HCT116 (cell line): ENCODE measurements around the gene STK35.

Experiments used
- CEBPB ChIP-seq: IDR thresholded peaks from 2 replicates; pipeline ENCODE4 v1.6.1; 2012; ENCODE audit warnings: low read depth
- ELF1 ChIP-seq: IDR thresholded peaks from 2 replicates; pipeline ENCODE4 v1.6.1; 2012; ENCODE audit warnings: low read depth, borderline replicate concordance
- MAX ChIP-seq: IDR thresholded peaks from 2 replicates; pipeline ENCODE4 v1.6.1; 2012
- POLR2A ChIP-seq: IDR thresholded peaks from 2 replicates; pipeline ENCODE4 v1.7.0; 2011; ENCODE audit warnings: borderline replicate concordance; ENCODE audit not compliant: insufficient read depth, insufficient read length; ENCODE audit errors: extremely low read depth
- POLR2AphosphoS5 ChIP-seq: IDR thresholded peaks from 2 replicates; pipeline ENCODE4 v1.6.1; 2011; ENCODE audit warnings: mild to moderate bottlenecking, low read depth, low read length, moderate library complexity
- RAD21 ChIP-seq: IDR thresholded peaks from 2 replicates; pipeline ENCODE4 v1.6.1; 2012; ENCODE audit warnings: low read depth, mild to moderate bottlenecking
- YY1 ChIP-seq: IDR thresholded peaks from 2 replicates; pipeline ENCODE4 v1.6.1; 2011; ENCODE audit warnings: low read length, low read depth, moderate library complexity, mild to moderate bottlenecking; ENCODE audit not compliant: insufficient replicate concordance; ENCODE audit errors: extremely low read depth
- ZNF274 ChIP-seq: fragments of 200-500 bp; sonication (Bioruptor generic); IDR thresholded peaks from 2 replicates; pipeline ENCODE4 v1.6.1; 2014; ENCODE audit warnings: mild to moderate bottlenecking, low read depth, low read length, inconsistent platforms
- TF ChIP-seq, protein P1 (sequence below), 3 experiments: fragments of 200-600 bp in 1 of 3; sonication (generic) in 1 of 3; IDR thresholded peaks in 2 of 3; conservative IDR thresholded peaks in 1 of 3; 2 replicates each; pipeline ENCODE4 v1.5.1; 2012 to 2017; ENCODE audit warnings: low read depth in 2 of 3, low read length in 2 of 3, antibody characterized with exemption in 1 of 3, borderline replicate concordance in 1 of 3, control low read depth in 1 of 3, mild to moderate bottlenecking in 1 of 3, mixed read lengths in 1 of 3, mixed run types in 1 of 3, moderate library complexity in 1 of 3; ENCODE audit not compliant: insufficient read depth in 1 of 3
- TF ChIP-seq, protein P2 (sequence below): IDR thresholded peaks from 2 replicates; pipeline ENCODE4 v1.6.1; 2012

DNA sequence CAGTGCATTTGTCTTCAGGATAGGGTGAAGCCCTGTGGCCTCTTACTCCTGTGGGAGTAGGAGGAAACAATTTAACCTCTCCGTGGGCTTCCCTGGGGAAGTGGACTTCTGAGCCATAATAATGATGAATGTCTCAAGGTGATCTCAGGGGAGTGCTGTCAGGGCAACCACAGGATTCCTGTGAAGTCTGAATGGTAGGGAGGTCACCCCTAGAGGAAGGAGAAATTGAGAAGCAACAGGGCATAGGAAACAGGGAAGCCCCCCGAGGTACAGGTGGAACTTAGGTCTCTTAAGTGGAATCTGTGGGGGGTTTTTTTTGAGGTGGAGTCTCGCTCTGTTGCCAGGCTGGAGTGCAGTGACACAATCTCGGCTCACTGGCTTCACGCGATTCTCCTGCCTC, 26.9 kb downstream of the STK35 start:
- TF ChIP-seq, protein P1, sequence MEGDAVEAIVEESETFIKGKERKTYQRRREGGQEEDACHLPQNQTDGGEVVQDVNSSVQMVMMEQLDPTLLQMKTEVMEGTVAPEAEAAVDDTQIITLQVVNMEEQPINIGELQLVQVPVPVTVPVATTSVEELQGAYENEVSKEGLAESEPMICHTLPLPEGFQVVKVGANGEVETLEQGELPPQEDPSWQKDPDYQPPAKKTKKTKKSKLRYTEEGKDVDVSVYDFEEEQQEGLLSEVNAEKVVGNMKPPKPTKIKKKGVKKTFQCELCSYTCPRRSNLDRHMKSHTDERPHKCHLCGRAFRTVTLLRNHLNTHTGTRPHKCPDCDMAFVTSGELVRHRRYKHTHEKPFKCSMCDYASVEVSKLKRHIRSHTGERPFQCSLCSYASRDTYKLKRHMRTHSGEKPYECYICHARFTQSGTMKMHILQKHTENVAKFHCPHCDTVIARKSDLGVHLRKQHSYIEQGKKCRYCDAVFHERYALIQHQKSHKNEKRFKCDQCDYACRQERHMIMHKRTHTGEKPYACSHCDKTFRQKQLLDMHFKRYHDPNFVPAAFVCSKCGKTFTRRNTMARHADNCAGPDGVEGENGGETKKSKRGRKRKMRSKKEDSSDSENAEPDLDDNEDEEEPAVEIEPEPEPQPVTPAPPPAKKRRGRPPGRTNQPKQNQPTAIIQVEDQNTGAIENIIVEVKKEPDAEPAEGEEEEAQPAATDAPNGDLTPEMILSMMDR (IDR thresholded peaks at IDR 0.05 in 2 of 3, conservative IDR thresholded peaks at IDR 0.05 in 1 of 3; ENCODE audit: borderline replicate concordance in 1 of 3, insufficient read depth in 1 of 3, low read depth in 2 of 3, low read length in 2 of 3), result no peak
- TF ChIP-seq POLR2A (no peak), MAX (no peak), RAD21 (no peak), CEBPB (no peak), YY1 (no peak), ELF1 (no peak), POLR2AphosphoS5 (no peak), ZNF274 (no peak)
- TF ChIP-seq, protein P2, sequence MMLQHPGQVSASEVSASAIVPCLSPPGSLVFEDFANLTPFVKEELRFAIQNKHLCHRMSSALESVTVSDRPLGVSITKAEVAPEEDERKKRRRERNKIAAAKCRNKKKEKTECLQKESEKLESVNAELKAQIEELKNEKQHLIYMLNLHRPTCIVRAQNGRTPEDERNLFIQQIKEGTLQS, result no peak
